22Rv1 (cell line): Measurements from ENCODE around the gene CTBP2.

Source experiments
- ZFX ChIP-seq: fragments of 450-650 bp; IDR thresholded peaks from 2 replicates; pipeline ENCODE4 v1.6.1; 2017; ENCODE audit warnings: antibody characterized with exemption, borderline replicate concordance
- TF ChIP-seq, protein P1 (sequence below): fragments of 450-650 bp; IDR thresholded peaks from 2 replicates; pipeline ENCODE4 v1.5.1; 2017; ENCODE audit warnings: mild to moderate bottlenecking

GRCh38 chr10:125134916-125135770 is 25.2 kb downstream of the CTBP2 start:
- TF ChIP-seq, protein P1, sequence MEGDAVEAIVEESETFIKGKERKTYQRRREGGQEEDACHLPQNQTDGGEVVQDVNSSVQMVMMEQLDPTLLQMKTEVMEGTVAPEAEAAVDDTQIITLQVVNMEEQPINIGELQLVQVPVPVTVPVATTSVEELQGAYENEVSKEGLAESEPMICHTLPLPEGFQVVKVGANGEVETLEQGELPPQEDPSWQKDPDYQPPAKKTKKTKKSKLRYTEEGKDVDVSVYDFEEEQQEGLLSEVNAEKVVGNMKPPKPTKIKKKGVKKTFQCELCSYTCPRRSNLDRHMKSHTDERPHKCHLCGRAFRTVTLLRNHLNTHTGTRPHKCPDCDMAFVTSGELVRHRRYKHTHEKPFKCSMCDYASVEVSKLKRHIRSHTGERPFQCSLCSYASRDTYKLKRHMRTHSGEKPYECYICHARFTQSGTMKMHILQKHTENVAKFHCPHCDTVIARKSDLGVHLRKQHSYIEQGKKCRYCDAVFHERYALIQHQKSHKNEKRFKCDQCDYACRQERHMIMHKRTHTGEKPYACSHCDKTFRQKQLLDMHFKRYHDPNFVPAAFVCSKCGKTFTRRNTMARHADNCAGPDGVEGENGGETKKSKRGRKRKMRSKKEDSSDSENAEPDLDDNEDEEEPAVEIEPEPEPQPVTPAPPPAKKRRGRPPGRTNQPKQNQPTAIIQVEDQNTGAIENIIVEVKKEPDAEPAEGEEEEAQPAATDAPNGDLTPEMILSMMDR = no peak
- no peak for TF ChIP-seq ZFX
